Retinal pigment epithelial cell (primary cell): ENCODE data around the gene INSIG1.

Source experiments
- DNase-seq: peaks from one replicate; pipeline ENCODE4 v3.0.0-alpha.2; 2010; ENCODE audit warnings: low read depth
- H3K4me3 ChIP-seq: 2 replicates; pipeline ENCODE4 v1.5.1; 2011; ENCODE audit warnings: mild to moderate bottlenecking, low read length, control low read depth, moderate library complexity
- CTCF ChIP-seq: conservative IDR thresholded peaks from 2 replicates; pipeline ENCODE4 v1.5.1; 2011; ENCODE audit warnings: low read depth, low read length, control low read depth, inconsistent platforms

The INSIG1 gene

DNA sequence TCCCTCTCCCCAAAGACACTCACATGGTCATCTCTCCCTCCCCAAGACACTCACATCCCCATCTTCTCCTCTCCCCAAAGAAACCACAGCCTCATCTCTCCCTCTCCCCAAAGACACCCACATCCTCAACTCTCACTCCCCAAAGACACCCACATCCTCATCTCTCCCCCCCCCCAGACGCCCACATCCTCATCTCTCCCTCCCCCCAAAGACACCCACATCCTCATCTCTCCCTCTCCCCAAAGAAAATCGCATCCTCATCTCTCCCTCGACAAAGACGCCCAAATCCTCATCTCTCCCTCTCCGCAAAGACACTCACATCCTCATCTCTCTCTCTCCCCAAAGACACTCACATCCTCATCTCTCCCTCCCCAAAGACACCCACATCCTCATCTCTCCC lies 31.5 kb downstream of the INSIG1 start:
- TF ChIP-seq CTCF: no peak
- H3K4me3 ChIP-seq: no peak overlapping the region
- no peak for DNase-seq

GRCh38 chr7:155331396-155331795 lies 33.7 kb downstream of the INSIG1 start:
- DNase-seq: no peak
- no peak for TF ChIP-seq CTCF
- H3K4me3 ChIP-seq: no peak overlapping the region

DNA sequence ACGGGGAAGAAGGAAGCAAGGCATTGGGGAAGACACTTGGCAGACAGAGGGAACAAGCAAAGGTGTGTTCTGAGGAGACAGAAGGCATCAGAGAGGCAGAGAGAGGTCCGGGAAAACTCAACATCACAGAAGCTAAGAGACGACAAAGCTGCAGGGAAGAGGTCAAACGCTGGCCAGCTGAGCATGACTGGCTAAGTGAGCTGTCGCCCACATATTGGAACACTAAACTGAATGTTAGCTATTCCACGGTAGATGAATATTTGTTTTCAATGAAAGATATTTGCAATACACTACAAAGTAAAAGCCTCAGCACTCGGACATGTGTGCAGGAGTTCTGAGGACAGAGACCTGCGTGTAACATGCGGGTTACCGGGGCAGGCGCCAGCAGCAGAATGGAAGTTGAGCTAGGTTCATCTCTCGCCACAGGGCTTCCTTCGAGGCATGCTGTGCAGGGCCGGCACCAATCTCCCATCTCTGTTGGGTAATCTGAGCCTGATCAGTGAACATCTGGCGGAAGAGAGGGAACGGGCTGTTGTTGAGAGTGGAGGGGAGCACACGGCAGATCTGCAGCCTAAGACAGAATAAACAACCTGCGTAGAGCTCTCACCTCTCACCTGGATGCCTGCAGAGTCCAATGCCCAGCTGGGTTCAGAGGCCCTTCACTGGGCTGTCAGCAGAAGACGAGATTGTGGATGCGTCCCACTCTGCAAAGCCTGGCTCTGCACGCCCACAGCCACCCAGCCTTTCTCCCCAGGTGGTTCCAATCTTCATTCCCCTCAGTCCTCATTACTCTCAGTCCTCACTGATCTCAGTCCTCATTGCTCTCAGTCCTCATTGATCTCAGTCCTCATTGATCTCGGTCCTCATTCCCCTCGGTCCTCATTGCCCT lies 35.9 kb downstream of the INSIG1 start:
- TF ChIP-seq CTCF: no peak
- no peak for DNase-seq
- no peak overlapping the region for H3K4me3 ChIP-seq

DNA sequence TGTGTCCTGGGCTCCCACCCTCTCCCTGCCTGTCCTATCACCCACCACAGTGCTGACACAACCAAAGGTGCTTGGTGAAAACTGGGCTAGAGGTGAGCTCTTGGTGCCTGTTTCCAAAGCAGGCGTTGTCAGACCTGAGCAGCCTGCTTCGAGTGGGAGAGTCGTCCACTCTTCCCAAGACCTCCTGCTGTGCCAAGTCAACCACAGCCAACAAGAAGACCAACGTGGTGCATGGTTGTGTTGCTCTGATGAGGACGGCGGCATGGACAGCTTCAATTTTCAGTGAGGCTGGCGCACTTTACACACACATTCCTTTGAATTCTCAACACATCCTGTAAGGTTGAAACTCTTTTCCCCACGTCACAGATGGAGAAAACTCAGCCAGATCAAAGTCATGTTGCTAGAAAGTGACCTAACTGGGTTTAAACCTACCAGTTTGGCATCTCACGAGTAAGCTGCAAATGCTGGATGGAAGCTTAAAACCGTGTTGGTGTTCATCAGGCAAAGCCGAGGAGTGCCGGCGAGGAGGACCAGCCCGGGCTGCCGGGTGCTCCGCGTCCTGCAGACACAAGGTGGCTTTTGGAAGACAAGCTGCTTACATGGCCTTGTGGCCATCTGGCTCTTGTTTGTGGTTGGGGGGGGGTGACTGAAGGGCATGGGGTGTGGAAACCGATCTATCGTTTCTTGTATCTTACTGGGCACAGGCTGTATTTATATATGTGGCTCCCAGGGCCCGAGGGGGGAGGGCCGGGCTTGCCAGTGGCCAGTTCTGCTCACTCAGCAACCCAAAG lies 39.3 kb downstream of the INSIG1 start:
- no peak for DNase-seq
- no peak overlapping the region for H3K4me3 ChIP-seq
- no peak for TF ChIP-seq CTCF

GRCh38 chr7:155337946-155338631 lies 40.4 kb downstream of the INSIG1 start:
- no peak for TF ChIP-seq CTCF
- H3K4me3 ChIP-seq: no peak overlapping the region
- DNase-seq: no peak

GRCh38 chr7:155338632-155339320 lies 41.1 kb downstream of the INSIG1 start:
- no peak for TF ChIP-seq CTCF
- H3K4me3 ChIP-seq: no peak overlapping the region
- DNase-seq: no peak
